Measurements from ENCODE around the gene STXBP6. TPM values are rescaled to one million over a fixed set of nuclear protein-coding genes. Genes with fewer than 3 reads are reported as not detected.
A peak's percentile ranks its signal among the peaks of the same experiment; 100 is the strongest.

The STXBP6 gene
- 5.8 TPM for polyA plus RNA-seq (2013, experiment 1 of 2; ENCODE audit: insufficient read length)
- 6.4 TPM for polyA plus RNA-seq (2013, experiment 2 of 2; ENCODE audit: insufficient read length)

DNA sequence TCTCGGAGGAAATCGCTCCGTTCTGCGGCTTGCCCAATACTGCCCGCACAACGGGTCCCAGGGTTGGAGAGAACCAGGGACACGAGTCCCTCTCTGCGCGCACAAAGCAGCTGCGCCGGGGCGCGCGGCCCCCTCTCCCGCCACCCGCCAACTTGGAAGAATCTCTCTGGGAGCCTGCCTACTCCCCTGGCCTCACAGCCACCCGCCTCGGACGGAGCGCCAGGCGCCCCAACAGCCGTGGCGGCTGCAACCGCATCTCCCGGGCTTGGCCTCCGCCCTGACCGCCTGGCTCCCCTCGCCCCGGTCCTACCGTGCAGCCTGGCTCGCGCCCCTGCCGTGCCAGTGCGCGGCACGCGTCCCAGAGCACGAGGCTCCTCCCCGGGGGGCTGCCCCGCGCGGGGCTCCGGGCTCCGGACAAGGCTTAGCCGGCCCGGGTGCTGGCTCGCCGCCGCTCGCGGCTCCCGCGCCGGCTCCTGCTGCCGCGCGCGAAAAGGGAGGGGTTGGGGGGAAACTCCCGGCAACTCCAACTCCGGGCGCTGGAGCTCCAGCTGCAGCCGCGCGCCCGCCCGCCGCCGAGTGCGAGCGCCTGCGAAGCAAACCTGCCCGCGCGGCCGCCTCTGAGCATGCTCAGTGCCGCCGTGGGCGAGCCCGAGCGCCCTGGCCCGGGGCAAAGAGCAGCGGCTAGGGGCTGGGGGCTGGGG is at the start of gene STXBP6:
Gene STXBP6, minus strand, starts transcription at position 580 of the 701 bp plus-strand sequence. CDS start 75,329 bp downstream, outside the sequence.
- peak; percentile 64 for DNase-seq

DNA sequence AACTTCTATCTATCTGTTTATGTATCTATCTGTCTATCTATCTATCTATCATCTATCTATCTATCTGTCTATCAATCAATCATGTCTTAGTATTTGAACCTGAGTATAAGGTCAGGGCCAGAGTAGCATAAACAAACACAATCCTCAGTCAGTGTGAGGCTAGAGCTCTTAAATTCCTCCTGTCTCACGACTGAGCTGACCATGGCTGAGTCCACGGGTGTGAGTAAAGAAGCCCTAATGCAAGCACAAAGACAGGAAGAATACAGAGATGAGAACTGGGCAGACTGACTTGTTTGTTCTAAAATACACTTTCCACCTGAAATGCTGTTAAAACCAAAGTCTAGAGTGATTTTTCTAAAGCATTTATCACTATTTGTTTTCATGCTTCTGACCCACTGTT is 47.2 kb upstream of the STXBP6 start:
- no peak for DNase-seq

DNA sequence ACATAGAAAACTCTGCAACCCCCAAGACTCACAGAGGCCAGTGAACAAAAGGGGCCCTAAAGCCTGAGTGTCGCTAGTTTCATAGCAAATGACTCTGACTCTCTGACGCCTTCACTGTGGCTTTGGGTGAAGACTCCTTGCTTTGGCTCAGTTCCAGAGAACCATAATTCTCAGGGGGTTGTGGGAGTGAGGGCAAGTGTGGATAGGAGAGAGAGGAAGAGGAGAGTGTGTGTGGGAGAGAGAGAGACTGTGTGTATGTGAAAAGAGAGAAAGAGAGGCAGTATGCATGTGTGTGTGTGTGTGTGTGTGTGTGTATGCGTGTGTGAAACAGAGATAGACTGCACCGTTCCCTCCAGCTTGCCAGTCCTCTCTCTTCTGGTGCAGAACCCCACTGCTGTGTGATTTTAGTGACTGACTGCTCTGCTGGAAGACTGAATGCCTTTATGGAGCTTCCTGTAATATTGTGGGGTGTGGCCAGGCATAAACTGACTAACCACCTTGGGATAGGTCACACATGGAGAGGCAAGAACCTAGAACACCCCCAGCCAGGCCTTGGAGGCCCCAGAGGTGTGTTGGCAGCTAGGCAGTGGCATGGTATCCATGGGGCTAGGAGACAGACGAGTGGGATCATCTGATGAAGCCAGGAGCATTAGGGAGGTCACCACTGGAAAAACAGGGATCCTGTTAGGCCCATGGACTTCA is 45.9 kb upstream of the STXBP6 start:
- DNase-seq: no peak

DNA sequence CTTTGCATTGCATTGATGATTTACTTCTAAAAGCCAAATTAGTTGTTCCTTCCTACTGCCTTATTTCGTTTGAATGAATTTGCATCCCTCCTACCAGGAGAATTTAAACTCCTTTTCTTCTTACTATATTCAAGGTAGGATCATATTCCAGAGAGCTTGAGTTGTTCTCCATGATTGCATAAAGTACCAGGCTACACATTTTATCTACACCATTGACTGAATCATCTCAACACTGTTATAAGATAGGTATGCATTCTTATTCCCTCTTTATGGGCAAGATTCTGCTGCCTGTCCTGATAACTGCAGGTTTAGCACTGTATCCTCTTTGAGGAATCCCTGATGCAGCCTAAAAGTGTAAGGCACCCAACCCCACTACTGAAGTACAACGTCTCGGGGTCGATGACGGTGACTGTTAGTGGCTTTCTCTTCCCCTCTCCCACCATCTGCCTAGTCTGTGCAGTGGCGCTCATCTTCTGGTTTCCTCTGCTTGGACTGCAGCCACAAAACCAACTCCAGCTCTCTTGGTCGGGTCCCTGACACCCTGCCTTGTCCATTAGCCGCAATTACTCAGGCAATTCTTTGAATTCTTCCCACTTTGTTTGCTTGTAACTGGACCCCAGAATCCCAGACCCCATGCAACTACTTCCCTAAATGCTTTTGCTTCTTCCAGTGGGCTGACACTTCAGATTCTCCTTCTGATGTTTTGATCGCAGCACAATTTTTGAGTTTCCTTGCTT is 44.4 kb upstream of the STXBP6 start:
- DNase-seq: no peak

DNA sequence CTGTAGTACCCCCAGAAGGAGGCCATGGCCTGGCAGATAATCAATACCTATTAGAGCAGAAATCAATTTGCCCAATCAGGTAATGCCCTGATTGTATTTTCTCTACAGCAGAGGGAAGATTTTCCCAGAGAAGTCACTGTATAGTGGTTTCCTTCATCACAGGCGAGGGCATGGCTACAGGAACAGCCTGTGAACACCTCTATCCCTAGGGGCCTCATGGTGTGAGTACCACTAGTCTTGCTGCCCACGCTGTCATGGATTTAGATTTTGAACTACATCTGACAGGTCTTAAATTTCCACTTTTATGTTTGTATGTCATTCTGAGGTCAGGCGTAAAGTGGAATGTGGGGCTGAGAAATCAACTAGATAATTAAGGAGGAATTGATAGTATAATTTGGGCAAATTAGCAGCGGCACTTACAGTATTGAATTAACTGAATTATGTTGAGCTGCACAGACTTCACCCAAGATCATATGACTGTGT is 42.4 kb upstream of the STXBP6 start:
- DNase-seq: no peak

DNA sequence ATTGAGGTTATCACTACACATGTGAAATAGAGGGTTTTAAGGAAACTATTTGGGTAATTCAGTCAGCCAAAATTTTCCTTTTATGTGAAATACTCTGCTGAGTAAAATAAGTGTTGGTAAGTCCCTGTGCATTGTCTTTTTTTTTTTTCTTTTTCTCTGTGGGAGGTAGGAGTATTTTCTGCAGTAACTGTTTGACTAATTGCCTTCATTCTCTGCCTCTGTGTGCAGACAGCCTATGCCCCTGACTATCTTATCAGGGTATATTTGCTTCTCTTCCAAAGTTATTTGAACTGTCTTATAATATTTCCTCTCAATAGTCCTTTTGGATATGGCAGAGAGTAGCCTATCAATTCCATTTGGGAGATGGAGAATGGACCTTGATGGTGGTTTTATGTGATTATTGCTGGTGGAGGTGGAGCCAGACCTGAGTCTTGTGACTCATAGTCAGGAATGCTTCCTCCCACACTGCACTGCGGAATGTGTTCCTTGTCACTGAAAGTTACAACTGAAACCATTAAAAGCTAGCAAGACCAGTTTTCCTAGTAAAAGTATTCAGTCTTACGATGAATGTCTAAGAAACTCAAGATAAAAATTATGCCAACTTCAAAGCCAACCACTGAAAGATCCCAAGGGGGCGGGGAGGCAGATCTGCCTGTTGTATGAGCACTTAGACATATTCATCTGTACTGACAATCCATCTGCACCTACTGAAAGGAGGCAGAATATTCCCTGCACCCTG is 40.9 kb upstream of the STXBP6 start:
- DNase-seq: peak; percentile 65

DNA sequence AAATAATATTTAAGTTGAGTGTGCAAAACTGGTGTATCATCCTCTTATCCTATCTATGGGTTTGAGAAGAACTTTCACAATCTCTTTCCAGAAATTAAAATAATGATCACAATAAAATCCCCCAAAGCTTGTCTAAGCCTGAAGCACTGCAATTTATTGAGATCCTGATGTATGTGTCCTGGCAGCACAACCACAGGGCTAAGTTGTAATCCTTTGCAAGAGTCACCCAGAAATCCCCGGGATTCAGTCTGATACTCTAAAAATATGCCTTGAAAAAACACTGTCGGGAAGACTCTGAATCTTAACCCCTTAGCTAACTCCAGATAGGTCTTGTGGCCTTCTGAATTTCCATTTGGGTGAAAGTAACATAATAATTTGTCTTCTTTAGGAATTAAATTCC is 40.3 kb upstream of the STXBP6 start:
- DNase-seq: peak; percentile 44

DNA sequence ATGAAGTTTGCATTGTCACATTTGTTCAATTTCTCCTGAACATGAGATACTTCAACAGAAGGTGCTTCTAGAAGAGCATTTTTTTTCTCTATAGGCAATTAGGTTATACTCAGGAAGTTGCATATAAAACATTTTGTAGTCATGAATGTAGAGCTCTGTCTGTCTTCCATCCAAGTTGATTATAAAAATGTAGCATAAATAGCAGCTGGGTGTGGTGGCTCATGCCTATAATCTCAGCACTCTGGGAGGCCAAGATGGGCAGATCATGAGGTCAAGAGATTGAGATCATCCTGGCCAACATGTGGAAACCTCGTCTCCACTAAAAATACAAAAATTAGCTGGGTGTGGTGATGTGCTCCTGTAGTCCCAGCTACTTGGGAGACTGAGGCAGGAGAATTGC is 39.5 kb upstream of the STXBP6 start:
- DNase-seq: no peak

DNA sequence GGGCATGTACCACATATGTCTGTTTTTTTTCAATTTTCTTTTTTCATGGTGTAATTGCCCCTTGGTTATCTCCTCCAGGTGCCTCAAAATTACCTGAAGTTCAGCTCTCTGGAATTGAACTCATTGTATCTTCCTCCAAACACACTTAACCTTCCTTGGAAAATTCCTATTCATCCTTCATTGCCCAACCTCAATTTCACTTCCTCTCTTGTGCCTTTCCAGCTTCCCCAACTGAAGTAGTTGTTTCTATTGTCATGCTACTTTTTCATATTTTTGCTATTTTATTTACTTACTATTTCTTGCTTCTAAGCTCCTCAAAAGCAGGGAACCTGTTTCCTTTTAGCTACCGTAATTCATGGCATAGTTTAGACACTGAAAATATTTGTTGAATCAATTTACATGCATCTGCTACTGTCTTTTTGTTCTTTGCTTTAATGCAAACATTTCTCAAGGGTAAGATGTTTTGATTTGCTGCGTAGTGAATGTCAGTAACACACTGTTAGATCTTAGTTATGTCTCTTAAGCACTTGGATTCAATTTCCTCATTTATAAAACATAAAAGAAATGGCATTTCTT is 37.0 kb upstream of the STXBP6 start:
- no peak for DNase-seq

DNA sequence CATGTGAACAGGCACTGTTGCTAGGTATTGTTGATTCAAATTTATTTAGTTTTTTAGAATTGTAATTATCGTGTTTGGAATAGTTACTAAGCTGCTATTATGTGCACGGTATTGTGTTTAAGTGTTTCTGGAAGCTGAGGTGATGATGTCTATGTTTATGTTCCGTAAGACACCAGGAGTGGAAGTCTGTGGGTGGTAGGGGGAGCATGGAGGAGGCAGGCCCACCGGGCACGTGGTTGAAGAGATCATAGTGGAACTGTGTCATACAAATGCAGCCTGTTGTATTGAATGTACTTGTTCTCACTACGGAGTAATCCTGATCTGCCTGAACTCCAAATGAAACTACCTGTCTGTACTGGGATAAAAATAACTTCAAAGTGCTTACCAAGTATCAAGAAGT is 36.1 kb upstream of the STXBP6 start:
- DNase-seq: no peak

DNA sequence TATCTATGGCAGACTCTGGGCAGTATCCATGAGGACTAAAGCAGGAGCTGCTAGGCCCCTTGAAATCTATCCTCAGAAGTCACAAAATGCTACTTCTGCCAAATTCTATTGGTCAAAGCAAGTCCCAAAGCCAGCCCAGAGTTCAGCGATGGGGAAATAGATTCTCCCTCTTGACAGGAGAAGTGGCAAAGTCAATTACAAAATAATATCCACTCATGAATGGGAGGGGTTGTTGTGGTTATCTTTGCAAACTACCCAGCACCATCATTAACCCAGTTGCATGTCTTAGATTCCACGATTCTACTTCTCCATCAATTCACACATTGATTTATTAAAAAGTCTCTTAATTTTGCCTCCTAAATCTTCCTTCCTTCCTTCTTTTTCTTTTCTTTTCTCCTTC is 30.7 kb upstream of the STXBP6 start:
- no peak for DNase-seq

DNA sequence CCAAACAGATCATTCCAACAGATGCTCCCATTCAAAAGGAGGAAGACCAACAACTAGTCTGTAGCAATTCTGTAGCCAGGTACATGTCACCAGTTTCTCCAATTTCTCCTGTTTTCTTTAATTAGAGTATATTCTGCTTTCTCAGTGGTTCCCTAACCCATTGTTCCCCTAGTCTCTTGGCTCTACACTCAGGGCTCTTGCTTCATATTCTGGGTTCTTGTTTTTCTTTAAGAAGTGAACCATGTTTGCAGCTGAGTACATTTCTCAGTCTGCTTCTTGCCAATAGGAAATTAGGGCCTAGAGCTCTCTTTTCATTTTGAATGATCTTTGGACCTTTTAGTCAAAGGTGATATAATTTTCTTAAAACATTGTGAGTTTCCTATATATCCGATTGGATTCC is 29.4 kb upstream of the STXBP6 start:
- no peak for DNase-seq

DNA sequence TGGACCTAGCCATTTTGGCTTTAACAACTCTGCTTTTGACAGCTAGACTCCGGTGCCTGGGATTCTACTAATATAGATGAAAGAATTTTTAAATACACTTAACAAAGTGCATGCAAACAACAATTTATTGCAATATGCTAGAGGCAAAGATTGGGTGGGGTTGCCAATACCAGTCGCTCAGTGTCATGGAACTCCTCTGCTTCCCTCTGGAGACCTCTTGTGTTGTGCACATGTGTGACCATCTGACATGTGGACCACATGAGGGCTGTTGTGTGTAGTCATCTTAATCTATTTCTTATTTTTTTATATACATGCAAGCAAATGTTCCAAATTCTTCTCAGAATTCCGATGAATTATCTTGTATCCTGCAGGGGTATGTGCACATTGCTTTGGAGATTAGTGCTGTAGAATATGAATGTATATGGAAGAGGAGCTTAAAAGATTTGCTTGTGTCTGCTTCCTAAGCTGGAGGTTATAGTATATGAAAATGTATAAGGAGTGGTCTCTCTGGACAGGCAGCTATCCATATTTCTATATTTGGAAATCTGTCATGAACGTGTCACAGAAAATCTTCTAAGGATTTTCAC is 24.2 kb upstream of the STXBP6 start:
- no peak for DNase-seq

DNA sequence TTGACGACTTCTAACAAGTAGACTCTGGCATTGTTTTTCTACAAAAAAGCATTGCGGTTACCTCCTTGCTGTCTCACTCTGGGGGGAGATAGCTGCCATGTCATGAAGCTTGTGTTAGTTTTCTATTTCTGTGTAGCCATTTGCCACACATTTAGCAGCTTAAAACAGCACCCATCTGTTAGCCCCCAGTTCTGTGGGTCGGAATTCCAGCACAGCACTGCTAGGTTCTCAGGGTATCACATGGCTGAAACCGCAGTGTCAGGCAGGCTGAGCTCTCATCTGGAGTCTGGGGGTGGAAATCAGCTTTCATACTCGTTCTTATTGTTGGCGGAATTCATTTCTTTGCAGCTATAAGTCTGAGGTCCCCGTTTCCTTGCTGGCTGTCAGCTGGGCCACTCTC is 19.9 kb upstream of the STXBP6 start:
- peak; percentile 9 for DNase-seq

DNA sequence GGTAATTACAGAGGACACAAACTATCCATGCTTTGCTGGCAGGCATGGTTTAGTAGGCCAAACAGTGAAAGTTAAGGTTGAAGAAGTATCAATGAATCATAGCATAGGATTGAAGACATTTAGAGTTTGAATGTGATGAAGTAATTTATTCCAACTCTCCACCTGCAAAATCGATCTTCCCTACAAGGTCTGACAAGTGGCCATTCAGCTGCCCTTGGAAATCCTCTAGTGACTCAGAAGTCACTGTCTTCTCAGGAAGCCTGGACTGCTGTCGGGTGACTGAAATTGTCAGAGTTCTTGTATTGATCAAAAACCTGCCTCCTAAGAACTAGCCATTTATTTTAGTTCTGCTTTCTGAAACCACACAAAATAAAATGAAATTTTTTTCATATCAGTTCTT is 17.7 kb upstream of the STXBP6 start:
- no peak for DNase-seq

DNA sequence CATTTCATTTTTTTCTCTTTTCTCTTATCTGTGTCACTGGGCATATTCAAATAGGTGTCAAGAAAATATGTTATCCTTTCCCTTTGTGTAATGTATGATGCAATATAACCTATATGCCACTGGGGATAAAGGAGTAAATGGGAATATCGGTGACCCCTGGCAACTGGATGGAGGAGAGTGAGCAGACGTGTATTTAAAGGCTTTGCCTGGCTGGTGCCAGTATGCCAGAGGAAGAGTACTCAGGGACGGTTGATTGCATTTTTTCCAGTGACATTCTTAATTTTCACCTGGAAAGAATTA is 12.0 kb upstream of the STXBP6 start:
- no peak for DNase-seq

DNA sequence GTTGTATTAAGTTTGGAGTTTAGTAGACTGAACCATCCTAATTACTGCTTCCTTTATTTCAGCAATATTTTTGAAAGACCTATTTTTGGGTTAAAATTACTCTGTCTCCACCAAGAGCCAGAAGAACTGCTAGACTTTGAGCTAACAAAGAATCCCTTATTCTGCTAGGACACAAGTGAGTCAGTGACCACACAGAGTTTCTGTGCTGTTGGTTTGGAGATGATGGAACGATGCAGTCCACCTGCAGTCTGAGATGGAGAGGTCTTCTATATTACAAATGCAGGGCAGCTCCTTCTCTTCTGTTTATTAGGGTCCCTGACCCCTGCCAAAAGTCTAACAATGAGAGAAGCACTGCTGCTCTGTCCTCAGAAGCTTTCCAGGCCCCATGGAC is 6.7 kb upstream of the STXBP6 start:
- DNase-seq: no peak

DNA sequence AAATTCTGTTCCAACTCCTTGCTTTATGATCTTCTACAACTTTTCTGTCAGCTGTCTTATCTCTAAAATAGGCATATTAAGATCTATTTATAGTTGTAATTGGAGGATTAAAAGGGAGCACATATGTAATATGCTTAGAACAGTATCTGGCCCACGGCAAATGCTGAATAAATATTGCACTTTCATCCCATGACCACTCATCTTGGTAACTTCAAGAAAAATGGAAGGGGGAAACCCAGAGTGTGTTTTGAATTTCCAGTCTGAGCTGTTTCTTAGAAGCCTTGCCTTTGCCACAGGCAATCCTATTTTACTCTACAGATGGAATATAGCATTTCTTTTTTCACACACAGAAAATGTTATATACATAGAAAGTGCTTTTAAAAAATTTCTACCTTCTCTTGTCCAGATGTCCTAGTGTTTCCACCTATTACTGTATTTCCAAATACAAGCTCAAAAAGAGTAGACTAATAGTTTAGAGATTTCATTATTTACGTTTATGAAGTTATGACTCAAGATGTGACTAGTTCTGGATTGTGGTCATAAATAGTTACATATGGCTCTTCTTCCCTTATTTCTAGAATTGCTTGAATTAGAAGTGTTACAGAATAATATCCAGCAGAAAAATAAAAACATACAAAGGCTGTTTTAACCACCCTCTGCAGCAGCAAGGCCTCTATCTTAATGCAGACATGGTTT is 6.2 kb upstream of the STXBP6 start:
- peak; percentile 36 for DNase-seq

DNA sequence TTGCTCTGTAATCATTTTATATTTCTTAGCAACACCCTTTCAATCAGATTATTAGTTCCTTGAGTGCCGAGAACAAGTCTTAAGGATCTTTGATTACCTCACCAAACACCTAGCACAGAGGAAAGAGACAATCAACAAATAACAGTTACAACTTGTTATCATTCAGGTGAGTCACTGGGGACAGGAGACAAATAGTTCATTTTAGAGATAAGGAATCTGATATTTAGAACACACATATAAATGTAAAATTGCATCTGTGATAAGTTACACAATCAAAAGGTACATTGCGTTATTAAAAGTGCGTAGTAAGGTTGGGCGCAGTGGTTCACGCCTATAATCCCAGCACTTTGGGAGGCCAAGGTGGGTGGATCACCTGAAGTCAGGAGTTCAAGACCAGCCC is 5.1 kb upstream of the STXBP6 start:
- DNase-seq: no peak

DNA sequence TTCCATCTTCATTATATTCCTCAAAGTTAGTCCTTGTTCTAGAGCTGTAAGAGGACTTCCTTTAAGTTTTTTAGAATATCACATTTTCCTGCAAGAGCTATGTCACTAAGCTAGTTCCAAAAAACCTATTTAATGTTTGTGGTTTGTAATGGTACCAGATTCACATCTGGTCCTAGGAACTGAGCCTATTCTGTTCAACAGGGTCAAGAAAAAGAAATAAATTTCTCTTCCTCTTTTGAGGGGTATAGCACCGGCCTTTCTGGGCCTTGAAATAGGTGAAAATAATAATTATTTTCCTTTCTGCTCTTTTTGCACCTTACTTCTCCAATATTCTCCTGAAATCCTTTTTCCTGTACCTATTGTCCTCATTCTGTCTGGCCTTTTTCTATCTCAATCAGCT is 3.6 kb upstream of the STXBP6 start:
- DNase-seq: no peak

DNA sequence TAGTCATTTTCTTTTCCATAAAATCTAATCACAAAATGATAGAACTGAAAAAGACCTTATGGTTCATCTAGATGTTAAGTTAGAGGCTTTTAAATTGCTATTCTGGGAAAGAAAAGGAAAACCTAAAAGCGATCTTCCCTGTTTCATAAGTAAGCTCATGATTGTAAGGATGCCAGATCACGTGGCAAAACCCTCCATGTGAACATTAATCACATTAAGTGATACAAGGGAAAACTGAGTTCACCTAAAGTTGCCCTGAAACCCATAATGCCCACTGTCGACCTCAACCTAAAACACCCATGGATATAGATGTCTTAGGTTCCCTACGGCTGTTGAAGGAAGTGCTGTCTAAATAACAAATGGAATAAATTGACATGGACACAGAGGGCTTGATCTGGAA is 3.0 kb upstream of the STXBP6 start:
- no peak for DNase-seq

DNA sequence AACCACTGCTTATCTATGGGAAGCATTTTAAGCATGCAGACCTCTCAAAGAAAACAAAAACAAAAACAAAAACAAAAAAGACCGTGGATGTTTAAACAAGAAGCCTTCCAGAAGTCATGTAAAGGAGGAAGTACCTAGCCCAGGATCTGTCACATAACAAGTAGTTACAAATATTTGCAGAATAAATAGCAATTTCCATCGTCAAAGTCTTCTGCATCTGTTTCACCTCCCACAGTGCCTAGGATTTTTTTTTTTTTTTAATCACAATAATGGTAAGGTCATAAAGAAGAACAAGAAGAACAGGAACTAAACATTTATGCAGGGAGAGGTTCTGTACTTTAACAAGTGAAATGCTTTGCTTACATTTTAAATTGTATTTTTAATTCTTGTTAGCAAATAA is 2.4 kb upstream of the STXBP6 start:
- DNase-seq: no peak

Data from fibroblast of skin of scalp (primary cell).